ENCODE measurements around the gene MYEF2.

The MYEF2 gene

DNA sequence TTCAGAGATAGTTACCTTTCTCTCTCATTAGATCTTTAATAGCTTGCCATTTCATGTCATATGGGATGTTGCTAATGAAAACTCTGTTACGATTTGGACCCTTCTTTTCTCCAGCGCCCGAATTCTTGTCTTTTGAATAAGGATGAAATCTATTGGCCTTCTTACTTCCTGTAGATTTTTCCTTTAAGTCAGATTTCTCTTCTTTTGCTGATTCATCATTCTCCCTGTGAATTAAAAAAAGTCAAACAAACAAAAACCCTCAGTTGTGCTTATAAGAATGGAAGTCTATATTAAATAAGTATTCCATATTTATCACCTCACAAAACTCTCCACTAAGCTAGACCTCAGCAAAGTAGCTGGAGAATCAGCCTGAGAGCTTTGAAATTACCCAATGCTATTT lies 9.5 kb downstream of the MYEF2 start:
- ATAC-seq, result no peak
- no peak for TF ChIP-seq RARB (CRISPR knock-in tag; IDR thresholded peaks at IDR 0.05)

DNA sequence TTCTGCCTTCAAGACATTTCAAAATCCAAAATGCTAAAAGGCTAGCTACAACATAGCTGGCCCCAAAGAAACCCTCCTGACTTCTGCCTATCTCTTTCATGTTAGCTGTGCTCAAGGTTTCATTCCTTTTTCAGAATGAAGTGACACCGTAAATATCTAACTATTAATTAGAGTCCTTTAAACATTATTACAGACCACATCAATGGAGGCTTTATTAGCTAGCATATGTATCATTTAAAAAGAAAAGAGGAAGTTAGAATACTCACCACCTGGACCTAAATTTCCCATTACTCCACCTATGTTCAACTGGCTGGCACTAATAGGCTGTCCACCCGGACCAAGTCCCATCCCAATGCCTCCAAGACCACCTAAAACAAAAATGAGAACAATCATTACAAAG lies 24.6 kb downstream of the MYEF2 start:
- no peak for ATAC-seq
- TF ChIP-seq PPARA (CRISPR knock-in tag; IDR thresholded peaks at IDR 0.05; ENCODE audit: borderline replicate concordance) (no peak), ZFP30 (CRISPR knock-in tag; IDR thresholded peaks at IDR 0.05) (no peak), BACH2 (CRISPR knock-in tag; IDR thresholded peaks at IDR 0.05; ENCODE audit: borderline replicate concordance) (no peak), ZNF70 (CRISPR knock-in tag; IDR thresholded peaks at IDR 0.05) (no peak), SNAI2 (CRISPR knock-in tag; IDR thresholded peaks at IDR 0.05) (no peak), TCF4 (CRISPR knock-in tag; IDR thresholded peaks at IDR 0.05; ENCODE audit: borderline replicate concordance) (no peak), ARNTL (CRISPR knock-in tag; IDR thresholded peaks at IDR 0.05; ENCODE audit: borderline replicate concordance, low read depth) (no peak), OSR1 (CRISPR knock-in tag; IDR thresholded peaks at IDR 0.05) (no peak), ESRRG (CRISPR knock-in tag; IDR thresholded peaks at IDR 0.05) (no peak)
- TF ChIP-seq, protein P1, sequence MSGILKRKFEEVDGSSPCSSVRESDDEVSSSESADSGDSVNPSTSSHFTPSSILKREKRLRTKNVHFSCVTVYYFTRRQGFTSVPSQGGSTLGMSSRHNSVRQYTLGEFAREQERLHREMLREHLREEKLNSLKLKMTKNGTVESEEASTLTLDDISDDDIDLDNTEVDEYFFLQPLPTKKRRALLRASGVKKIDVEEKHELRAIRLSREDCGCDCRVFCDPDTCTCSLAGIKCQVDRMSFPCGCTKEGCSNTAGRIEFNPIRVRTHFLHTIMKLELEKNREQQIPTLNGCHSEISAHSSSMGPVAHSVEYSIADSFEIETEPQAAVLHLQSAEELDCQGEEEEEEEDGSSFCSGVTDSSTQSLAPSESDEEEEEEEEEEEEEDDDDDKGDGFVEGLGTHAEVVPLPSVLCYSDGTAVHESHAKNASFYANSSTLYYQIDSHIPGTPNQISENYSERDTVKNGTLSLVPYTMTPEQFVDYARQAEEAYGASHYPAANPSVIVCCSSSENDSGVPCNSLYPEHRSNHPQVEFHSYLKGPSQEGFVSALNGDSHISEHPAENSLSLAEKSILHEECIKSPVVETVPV (CRISPR knock-in tag; IDR thresholded peaks at IDR 0.05), result no peak
- TF ChIP-seq, protein P2, sequence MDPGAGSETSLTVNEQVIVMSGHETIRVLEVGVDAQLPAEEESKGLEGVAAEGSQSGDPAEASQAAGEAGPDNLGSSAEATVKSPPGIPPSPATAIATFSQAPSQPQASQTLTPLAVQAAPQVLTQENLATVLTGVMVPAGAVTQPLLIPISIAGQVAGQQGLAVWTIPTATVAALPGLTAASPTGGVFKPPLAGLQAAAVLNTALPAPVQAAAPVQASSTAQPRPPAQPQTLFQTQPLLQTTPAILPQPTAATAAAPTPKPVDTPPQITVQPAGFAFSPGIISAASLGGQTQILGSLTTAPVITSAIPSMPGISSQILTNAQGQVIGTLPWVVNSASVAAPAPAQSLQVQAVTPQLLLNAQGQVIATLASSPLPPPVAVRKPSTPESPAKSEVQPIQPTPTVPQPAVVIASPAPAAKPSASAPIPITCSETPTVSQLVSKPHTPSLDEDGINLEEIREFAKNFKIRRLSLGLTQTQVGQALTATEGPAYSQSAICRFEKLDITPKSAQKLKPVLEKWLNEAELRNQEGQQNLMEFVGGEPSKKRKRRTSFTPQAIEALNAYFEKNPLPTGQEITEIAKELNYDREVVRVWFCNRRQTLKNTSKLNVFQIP (CRISPR knock-in tag; IDR thresholded peaks at IDR 0.05; ENCODE audit: borderline replicate concordance, low read depth), result no peak
- TF ChIP-seq, protein P3, sequence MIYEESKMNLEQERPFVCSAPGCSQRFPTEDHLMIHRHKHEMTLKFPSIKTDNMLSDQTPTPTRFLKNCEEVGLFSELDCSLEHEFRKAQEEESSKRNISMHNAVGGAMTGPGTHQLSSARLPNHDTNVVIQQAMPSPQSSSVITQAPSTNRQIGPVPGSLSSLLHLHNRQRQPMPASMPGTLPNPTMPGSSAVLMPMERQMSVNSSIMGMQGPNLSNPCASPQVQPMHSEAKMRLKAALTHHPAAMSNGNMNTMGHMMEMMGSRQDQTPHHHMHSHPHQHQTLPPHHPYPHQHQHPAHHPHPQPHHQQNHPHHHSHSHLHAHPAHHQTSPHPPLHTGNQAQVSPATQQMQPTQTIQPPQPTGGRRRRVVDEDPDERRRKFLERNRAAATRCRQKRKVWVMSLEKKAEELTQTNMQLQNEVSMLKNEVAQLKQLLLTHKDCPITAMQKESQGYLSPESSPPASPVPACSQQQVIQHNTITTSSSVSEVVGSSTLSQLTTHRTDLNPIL (CRISPR knock-in tag; IDR thresholded peaks at IDR 0.05; ENCODE audit: low read depth), result no peak

DNA sequence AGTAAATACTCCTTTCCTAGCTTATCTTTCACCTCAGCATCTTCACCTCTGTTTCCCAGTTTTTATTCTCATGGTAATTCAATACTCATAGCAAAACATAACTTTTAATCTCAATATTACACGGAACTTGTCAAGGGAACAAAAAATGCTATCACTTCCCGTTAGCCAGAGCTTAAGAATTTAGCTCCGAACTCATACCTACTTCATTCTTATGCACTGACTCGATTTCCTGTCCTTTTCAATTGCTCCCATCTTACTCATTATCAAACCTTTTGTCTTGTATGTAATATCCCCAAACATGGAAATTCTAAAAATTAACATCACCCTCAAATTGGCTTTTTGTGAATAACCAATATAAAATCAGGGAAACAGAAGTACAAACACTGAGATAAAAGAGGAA lies 28.2 kb downstream of the MYEF2 start:
- peak; percentile 89 for ATAC-seq
- TF ChIP-seq ZNF70 (CRISPR knock-in tag; IDR thresholded peaks at IDR 0.05) (no peak), ZNF8 (CRISPR knock-in tag; IDR thresholded peaks at IDR 0.05) (no peak), OSR1 (CRISPR knock-in tag; IDR thresholded peaks at IDR 0.05) (no peak), SNAI2 (CRISPR knock-in tag; IDR thresholded peaks at IDR 0.05) (no peak), ZFP30 (CRISPR knock-in tag; IDR thresholded peaks at IDR 0.05) (no peak), RARB (CRISPR knock-in tag; IDR thresholded peaks at IDR 0.05) (no peak), ZC3H10 (CRISPR knock-in tag; IDR thresholded peaks at IDR 0.05) (no peak), ESRRG (CRISPR knock-in tag; IDR thresholded peaks at IDR 0.05) (no peak)
- TF ChIP-seq, protein P2 (CRISPR knock-in tag; IDR thresholded peaks at IDR 0.05; ENCODE audit: borderline replicate concordance, low read depth), result no peak

DNA sequence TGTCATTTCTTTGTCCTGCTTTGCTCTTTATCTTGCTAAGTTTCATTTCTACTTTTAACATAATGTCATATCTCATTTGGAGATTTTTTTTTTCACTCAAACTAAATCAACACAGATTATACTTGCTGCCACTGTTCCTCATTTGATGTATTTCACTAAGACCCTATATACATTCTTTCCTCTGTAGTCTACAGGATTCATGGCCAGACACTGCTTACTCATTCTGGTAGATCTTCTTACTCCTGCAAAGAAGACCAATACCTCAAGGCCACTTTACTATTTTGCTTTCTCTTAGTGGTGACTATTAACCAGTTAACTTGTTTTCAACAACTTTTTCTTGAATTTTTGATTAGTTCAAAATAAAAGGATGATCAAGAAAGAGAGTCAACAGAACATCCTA lies 30.7 kb downstream of the MYEF2 start:
- no peak for ATAC-seq
- no peak for TF ChIP-seq GLIS3 (CRISPR knock-in tag; IDR thresholded peaks at IDR 0.05)

DNA sequence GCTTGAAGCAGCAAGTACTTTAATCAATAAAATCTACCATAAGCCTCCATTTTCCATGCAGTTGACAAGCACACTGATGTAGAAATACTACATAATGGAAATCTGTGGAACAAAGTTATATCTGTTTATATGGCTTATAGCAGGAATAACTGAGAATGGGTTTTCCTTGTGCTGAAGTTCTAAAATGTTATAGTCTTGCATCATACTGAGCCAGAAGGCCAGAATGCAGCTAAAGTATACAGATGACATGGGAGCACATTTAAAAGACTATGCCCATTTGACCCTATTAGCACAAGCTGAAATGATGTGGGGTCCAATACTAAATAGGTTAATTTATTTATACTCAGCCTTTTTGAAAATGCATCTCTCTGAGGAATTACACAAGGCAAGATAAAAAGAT lies 32.2 kb downstream of the MYEF2 start:
- TF ChIP-seq, protein P4, sequence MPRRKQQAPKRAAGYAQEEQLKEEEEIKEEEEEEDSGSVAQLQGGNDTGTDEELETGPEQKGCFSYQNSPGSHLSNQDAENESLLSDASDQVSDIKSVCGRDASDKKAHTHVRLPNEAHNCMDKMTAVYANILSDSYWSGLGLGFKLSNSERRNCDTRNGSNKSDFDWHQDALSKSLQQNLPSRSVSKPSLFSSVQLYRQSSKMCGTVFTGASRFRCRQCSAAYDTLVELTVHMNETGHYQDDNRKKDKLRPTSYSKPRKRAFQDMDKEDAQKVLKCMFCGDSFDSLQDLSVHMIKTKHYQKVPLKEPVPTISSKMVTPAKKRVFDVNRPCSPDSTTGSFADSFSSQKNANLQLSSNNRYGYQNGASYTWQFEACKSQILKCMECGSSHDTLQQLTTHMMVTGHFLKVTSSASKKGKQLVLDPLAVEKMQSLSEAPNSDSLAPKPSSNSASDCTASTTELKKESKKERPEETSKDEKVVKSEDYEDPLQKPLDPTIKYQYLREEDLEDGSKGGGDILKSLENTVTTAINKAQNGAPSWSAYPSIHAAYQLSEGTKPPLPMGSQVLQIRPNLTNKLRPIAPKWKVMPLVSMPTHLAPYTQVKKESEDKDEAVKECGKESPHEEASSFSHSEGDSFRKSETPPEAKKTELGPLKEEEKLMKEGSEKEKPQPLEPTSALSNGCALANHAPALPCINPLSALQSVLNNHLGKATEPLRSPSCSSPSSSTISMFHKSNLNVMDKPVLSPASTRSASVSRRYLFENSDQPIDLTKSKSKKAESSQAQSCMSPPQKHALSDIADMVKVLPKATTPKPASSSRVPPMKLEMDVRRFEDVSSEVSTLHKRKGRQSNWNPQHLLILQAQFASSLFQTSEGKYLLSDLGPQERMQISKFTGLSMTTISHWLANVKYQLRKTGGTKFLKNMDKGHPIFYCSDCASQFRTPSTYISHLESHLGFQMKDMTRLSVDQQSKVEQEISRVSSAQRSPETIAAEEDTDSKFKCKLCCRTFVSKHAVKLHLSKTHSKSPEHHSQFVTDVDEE (CRISPR knock-in tag; IDR thresholded peaks at IDR 0.05), result no peak
- TF ChIP-seq PPARA (CRISPR knock-in tag; IDR thresholded peaks at IDR 0.05; ENCODE audit: borderline replicate concordance) (no peak), ZFP3 (CRISPR knock-in tag; IDR thresholded peaks at IDR 0.05) (no peak), SNAI2 (CRISPR knock-in tag; IDR thresholded peaks at IDR 0.05) (no peak), ZNF70 (CRISPR knock-in tag; IDR thresholded peaks at IDR 0.05) (no peak), OSR1 (CRISPR knock-in tag; IDR thresholded peaks at IDR 0.05) (no peak), ESRRG (CRISPR knock-in tag; IDR thresholded peaks at IDR 0.05) (no peak), CSDC2 (CRISPR knock-in tag; IDR thresholded peaks at IDR 0.05) (no peak), GLIS3 (CRISPR knock-in tag; IDR thresholded peaks at IDR 0.05) (no peak), ISL1 (CRISPR knock-in tag; IDR thresholded peaks at IDR 0.05) (no peak)
- TF ChIP-seq, protein P3 (CRISPR knock-in tag; IDR thresholded peaks at IDR 0.05; ENCODE audit: low read depth), result no peak
- TF ChIP-seq, protein P5, sequence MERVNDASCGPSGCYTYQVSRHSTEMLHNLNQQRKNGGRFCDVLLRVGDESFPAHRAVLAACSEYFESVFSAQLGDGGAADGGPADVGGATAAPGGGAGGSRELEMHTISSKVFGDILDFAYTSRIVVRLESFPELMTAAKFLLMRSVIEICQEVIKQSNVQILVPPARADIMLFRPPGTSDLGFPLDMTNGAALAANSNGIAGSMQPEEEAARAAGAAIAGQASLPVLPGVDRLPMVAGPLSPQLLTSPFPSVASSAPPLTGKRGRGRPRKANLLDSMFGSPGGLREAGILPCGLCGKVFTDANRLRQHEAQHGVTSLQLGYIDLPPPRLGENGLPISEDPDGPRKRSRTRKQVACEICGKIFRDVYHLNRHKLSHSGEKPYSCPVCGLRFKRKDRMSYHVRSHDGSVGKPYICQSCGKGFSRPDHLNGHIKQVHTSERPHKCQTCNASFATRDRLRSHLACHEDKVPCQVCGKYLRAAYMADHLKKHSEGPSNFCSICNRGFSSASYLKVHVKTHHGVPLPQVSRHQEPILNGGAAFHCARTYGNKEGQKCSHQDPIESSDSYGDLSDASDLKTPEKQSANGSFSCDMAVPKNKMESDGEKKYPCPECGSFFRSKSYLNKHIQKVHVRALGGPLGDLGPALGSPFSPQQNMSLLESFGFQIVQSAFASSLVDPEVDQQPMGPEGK (CRISPR knock-in tag; IDR thresholded peaks at IDR 0.05; ENCODE audit: borderline replicate concordance), result no peak

More for the DNA sequence above, 32.2 kb downstream of the MYEF2 start:
- ATAC-seq, result no peak

All from SK-N-SH treated with all-trans-retinoic acid at 6 μM for 48 hours (cell line).